Measurements from ENCODE around the gene NRN1.
"Not testable (repeated sequence)": the region's sequence is repeated elsewhere in the genome, so short reads cannot be mapped to it uniquely, and the experiment has no call there.

The NRN1 gene

DNA sequence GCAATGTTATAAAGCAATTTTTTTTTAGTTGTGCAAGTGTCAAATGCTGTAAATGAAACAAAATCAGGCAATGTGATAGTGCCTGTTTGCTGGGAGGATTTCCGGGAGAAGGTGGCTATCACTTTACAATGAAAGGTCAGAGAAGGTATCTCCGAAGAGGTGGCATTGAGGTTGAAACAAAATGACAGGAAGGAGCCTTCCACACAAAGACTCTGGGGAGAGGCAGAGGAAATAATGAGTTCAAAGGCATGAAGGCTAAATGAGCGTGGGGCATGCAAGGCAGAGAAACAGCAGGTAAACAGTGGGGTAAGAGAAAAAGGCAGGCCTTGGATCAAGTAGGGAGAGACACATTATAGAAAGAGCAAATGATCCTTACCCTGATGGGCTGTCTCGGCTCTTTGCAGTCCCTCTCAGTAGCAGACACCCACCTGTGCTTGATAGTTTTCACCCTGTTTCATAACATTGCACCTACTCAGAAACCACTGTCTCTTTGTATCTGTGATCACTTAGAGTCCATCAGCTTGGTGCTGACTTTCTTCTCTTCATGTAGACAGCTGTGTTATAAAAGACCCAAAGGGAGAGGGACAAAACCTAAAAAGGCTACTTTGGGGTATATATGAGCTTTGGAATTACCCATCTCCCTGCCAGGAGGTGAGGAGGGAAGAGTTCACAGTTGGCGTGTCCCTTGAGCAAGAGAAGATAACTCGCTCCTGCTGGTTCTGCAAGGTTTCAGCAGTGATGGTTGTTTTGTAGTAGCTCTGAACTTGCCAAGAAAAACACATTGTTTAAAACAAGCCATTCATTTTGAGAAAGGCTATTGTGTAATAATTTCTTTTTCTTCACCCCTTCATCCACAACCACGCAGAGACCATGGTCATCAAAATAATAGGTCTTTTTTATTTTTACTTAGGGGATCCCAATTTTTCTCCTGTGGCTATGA lies 22.3 kb downstream of the NRN1 start:
- DNase-seq (ENCODE audit: insufficient read length, low spot score) (no peak), FAIRE-seq (no peak)

DNA sequence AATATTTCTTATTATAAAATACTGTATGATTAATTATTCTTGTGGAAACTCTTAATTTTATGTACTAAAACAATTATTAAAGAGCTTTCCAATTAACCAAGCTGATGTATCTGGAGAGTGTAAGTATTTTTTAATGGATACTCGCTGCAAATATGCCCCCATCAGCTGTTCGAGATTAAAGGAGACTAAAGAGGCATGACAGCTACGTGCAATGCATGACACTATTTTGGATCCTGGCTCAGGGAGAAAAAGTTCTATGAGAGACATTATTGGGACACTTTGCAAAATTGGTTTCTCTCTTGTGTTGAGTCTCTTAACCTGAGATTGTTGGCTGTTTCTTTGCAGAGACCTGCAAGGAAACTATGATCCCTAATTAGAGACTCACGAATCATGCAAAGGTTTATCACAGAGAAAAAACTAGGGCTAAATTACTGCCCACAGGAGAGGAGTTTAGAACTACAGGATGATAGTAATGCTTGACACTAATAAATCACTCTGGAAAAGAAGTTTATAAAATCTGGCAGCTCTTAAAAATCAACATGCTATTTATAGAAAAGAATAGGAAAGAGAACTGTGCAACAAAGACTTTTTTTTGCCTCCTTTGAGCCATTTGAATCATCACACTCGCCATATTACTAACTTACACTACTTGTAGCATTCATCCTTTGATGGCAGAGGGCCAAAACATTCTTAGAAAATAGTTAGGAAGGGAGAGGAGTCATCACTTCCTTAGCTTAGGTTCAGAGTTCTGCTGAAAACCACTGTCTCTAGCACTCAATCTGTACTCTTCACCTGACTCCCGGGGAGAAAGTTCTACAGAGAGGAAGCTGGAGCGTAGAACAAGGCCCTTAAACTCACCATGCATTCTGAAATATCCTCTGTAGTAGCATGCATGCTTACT lies 25.3 kb downstream of the NRN1 start:
- DNase-seq (ENCODE audit: insufficient read length, low spot score) (no peak), FAIRE-seq (no peak)

DNA sequence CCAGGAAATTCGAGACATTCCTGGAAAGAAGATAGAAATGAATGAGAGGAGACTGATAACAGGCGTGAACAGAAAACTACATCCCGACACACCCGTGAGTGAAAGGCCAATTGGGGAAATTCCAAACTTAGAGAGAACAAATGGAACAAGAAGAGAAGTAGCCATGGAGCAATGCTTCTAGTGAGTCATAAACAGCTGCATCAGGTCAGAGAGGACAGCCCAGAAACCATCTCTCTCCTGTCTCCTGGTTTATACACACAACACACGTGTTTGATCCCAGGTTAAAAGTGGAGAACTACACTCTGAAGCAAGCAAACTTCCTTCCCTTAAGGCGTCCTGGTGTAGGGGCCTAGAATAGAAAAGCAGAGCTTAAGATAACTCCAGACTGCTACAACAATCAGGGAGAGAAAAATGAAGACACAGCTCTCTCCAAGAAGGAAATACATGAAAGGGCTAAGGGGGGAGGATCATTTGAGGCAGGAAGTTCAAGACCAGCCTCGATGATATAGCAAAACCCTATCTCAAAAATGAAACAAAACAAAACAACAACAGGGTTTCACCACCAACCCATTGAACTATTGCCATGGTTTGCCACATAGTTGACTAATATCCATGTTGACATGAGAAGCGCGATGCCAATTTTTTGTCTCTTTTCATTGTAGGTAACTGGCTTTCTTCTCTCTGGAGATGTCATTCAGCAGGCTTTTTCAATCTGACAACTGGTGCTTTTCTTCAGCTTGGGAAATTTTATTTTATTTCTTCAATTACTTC lies 26.9 kb downstream of the NRN1 start:
- DNase-seq (ENCODE audit: insufficient read length, low spot score) (no peak), FAIRE-seq (no peak)

DNA sequence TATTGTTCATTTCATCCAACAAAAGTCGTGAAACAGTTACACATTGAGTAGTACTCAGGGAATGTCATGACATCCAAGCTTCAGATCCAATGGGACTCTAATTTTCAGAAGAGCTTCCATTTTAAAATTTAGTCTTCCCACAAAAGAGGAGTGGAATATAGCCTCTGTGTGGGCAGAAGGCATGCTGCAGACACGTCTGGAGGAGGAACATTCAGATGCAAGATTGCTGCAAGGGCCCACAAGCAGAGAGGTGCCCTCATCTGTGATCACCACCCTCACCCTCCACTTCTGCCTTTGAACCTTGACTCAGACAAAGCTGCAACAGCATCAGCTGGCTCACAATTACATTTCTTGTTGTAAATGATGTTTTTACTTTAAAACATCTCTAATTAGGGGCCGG lies 29.9 kb downstream of the NRN1 start:
- DNase-seq (ENCODE audit: insufficient read length, low spot score) (no peak), FAIRE-seq (no peak)

DNA sequence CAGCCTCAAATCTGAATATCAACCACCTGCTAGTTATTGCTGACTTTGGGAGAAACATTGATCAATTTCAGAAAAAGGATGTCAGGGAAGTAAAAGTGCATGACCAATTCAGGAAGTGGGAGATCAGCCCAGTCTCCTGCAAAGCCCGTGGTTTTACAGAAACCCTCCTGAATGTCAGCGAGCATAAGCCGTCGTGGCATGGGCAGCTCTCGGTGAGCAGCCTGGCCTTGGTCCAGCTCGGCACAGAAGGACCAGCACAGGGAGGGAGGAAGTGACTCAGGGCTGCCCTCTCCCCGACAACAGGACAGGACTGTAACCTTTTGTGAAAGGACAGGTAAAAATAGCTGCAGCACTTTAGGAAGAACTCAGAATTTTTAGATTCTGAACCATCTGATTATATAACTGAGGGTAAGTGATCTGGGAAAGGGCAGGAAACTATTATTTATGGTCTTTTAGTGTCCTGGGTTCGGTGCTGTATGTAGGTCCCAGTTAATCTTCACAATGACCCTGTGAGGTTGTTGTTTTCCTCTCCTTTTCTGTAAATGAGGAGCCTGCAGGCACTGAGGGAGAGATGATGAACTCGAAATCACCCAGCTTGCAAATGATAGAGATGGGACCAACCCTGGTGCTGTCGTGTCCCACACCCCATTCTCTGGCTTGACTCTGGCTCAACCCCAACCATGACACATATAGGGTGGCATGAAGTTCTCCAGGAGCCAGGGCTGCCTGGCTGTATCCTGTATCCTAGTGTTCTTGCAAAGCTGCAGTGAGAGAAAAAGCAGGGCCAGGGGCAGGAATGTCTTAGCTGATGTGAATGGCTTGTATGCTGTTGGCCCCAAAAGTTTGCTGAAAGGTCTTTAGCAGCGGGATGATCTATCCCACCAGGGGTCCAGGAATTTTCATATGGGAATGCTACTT lies 37.6 kb downstream of the NRN1 start:
- DNase-seq (ENCODE audit: insufficient read length, low spot score) (no peak), FAIRE-seq (no peak)

DNA sequence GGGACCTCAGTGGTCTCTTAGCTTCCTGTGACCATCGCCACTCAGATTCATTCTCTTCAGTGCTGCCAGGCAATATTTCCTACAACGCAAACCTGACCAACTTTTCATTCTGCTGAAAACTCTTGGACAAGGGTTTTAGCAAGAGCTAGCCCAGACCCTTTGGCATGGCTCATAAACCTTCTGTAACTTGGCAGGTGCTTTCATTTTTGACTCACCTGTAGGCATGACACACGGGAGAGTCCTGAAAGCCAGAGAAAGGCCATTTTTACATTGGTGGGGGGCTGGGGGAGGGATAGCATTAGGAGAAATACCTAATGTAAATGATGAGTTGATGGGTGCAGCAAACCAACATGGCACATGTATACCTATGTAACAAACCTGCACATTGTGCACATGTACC lies 38.7 kb downstream of the NRN1 start:
- FAIRE-seq; DNase-seq (ENCODE audit: insufficient read length, low spot score): not testable (repeated sequence)

DNA sequence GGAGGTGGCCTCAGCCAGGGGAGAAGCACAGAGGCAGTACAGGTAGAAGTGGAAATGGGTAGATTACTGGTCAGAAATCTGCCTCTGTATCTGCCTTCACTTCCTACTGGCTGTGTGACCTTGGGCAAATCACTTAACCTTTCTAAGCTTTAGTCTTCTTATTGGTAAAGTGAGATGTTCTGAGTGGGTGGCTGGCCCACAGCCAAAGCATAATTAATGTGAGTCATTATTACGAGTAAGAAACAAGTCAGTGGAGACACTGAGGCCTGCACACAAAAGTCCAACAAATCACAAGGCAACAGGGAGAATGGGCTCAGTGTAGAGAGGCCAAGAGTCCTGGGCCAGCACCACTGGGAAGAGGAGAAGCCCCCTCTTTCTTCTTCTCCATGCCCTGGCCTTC lies 39.1 kb downstream of the NRN1 start:
- DNase-seq (ENCODE audit: insufficient read length, low spot score): no peak
- no peak for FAIRE-seq

DNA sequence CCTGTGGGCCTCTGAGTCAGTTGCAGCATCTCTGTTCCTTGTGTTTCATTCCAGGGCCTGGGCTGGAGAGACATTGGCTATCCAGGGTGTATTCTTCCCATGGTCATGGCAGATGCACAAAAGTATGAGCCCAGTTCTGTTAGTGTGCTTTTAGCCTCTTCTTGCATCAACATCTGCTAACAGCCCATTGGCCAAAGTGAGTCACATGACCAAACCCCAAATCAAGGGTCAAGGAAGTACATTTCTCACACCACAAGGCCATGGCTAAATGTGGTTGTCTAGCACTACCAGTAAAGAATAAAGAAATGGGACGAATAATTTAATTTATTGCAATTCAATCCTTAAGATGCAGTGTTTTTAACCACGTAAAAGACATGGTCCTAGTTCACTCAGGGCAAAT lies 43.9 kb downstream of the NRN1 start:
- no peak for FAIRE-seq
- no peak for DNase-seq (ENCODE audit: insufficient read length, low spot score)

DNA sequence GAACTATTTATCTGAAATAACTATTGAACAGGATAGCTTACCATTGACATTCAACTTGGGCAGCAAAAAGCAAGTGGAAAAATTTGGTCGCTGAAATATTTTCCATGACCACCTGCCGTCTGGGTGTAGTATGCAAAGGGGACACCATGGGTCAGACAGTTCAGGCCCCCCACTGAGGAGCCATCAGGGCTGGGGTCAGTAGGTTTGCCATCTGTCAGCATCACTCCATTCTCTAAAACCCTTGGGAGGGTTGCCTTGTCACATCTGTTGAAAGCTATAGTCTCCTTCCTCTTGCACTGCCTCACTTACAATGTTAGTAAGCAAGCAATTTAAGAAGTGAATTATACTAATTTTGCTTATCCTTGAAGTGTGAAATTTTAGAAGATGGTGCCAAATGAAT lies 44.9 kb downstream of the NRN1 start:
- DNase-seq (ENCODE audit: insufficient read length, low spot score): no peak
- no peak for FAIRE-seq

DNA sequence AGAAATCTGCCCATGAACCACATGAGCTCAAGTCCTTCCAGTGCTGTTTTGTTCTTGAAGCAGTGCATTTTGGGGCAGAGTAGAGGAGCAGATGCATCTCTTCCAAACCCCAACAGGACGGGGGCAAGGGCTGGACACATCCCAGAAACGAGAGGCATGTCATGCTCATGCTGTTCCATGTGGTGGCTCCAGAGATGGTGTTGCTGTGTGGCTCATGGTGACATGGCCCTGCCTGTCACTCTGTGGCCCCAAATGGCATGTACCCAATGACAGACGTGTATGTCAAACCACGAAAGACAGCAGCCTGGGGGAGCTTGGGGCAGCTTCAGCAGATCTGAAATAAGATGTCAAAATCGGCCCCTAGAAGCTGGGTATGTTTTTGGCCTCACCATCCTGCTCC lies 46.3 kb downstream of the NRN1 start:
- FAIRE-seq (no peak), DNase-seq (ENCODE audit: insufficient read length, low spot score) (no peak)

DNA sequence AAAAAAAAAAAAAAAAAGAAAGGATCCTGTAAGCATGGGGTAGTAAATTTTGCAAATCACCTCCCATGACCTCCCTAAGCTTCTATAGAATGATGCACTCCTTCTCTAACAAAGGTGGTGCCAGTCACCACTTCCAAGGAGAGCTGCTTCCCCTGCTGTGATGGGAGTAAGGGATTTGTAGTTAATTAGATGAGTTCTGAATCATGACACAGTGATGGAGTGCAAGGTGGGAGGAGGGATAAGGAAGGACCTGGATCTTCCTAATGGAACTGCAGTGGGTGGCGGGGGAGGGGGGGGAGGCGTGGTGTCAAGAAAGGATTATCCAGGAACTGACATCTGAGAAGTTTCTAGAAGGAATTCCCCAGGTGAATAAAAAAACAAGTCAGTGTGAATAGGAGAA lies 47.8 kb downstream of the NRN1 start:
- FAIRE-seq: no peak
- no peak for DNase-seq (ENCODE audit: insufficient read length, low spot score)

DNA sequence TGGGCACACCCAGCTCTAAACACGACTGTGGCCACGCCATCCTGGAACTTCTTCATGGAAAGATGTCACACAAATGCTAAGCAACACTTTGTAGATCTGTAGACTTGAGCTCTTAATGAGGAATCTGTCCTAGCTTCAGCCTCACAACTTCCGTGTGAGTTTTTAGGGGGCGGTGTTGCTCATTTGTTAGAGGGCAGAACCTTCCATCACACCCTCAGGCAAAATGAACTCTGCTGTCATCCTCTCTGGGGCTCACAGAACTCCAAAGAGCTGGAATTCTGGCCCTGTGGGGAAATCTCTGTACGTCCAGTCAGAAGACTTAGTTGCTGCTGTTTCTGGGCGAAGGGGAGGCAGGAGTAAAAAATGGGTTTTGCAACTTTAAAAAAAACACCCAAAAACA lies 49.8 kb downstream of the NRN1 start:
- no peak for FAIRE-seq

DNA sequence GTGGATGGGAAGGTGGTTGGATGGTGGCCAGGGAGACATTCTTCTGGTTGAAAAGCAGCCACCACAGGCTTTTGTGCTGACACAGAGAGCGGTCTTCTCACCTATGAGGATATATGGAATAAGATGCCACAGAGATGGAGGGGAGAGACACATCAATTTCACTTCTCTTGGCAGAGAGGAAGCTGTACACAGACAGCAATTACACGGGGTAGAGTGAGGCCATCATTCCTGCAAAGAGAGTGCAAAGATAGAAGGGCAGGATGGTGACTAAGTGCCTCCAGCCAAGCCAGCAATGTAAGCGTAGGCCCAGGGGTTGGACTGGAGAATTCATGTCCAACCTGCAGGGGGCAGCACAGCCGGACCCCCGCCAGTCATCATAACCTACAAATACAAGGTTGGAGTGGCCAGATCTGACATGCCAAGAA lies 56.4 kb downstream of the NRN1 start:
- DNase-seq (ENCODE audit: insufficient read length, low spot score) (peak; percentile 13), FAIRE-seq (no peak)

More for the DNA sequence above, 49.8 kb downstream of the NRN1 start:
- DNase-seq (ENCODE audit: insufficient read length, low spot score): no peak
